Activated CD8-positive, alpha-beta T cell treated with anti-CD3 and anti-CD28 coated beads for 36 hours (primary cell): ENCODE measurements around the gene CLMN. TPM values are rescaled to one million over a fixed set of nuclear protein-coding genes. Genes with fewer than 3 reads are reported as not detected.

Experiments used
- ATAC-seq: fragments of 200-7000 bp; cut with Tn5 transposase; one replicate; pipeline ENCODE4 v1.10.0; 2021; ENCODE audit warnings: mild to moderate bottlenecking, moderate library complexity
- CTCF ChIA-PET: fragments of 350-600 bp; sonication (Branson Sonifier 250); formaldehyde crosslinking; loops from one replicate; lab custom pipeline; 2021; ENCODE audit warnings: antibody characterized with exemption; lab: Charles Lee
- POLR2A ChIA-PET: fragments of 350-600 bp; sonication (Branson Sonifier 250); formaldehyde crosslinking; loops from one replicate; lab custom pipeline; 2021; ENCODE audit warnings: antibody characterized with exemption; lab: Charles Lee
- DNase-seq: peaks from one replicate; pipeline ENCODE4 v3.0.0-alpha.2; 2020
- H3K27ac Mint-ChIP-seq: one replicate; pipeline ENCODE4 v1.8.0; 2021; ENCODE audit warnings: mild to moderate bottlenecking, mixed read lengths
- H3K27me3 Mint-ChIP-seq: one replicate; pipeline ENCODE4 v1.8.0; 2021; ENCODE audit warnings: mixed read lengths
- H3K36me3 Mint-ChIP-seq: one replicate; pipeline ENCODE4 v1.8.0; 2021; ENCODE audit warnings: low read depth, mixed read lengths
- H3K4me1 Mint-ChIP-seq: one replicate; pipeline ENCODE4 v1.8.0; 2021; ENCODE audit warnings: low read depth, mixed read lengths
- H3K4me3 Mint-ChIP-seq: one replicate; pipeline ENCODE4 v1.8.0; 2021; ENCODE audit warnings: mild to moderate bottlenecking, moderate library complexity, mixed read lengths
- H3K9me3 Mint-ChIP-seq: one replicate; pipeline ENCODE4 v1.8.0; 2021; ENCODE audit warnings: mixed read lengths
- CTCF ChIP-seq: fragments of 200-600 bp; IDR thresholded peaks from one replicate; pipeline ENCODE4 v1.8.0; 2022; ENCODE audit warnings: antibody characterized with exemption, mild to moderate bottlenecking
- intact Hi-C: fragments of 100-400 bp; cut with micrococcal nuclease; formaldehyde crosslinking; loops from one replicate; pipeline ENCODE4 v1.10.0; 2022
- total RNA-seq, 2 experiments: library from RNA; stranded (reverse); gene quantifications; one replicate each; pipeline ENCODE4 v1.2.3, GENCODE V29; 2021

CLMN gene
- total RNA-seq, 2 experiments from 2014 or later, result 0.31 to 0.59 TPM

GRCh38 chr14:95328729-95329503 lies 9.2 kb upstream of the CLMN start:
- TF ChIP-seq CTCF, result no peak
- ATAC-seq (no peak), DNase-seq (no peak)
- intact Hi-C loops, result no loop called here
- no peaks in the 10 kb centered on the region for H3K36me3 Mint-ChIP-seq
- no peak overlapping the region for H3K4me3 Mint-ChIP-seq
- no peaks in the 10 kb centered on the region for H3K9me3 Mint-ChIP-seq
- POLR2A ChIA-PET, result no interaction called here
- H3K4me1 Mint-ChIP-seq, result no peaks in the 10 kb centered on the region
- CTCF ChIA-PET, result no interaction called here
- H3K27me3 Mint-ChIP-seq, result peaks cover 3% of the 10 kb centered on the region
- no peak overlapping the region for H3K27ac Mint-ChIP-seq

- intact Hi-C loops, result no loop called here
- ChIA-PET CTCF (interaction anchor here (1.0 kb wide), 1 partner anchor 132 kb away, joined by 3 read pairs; no protein-coding TSS in a partner anchor), POLR2A (no interaction called here)
- no peaks in the 10 kb centered on the region for H3K9me3 Mint-ChIP-seq
- H3K4me1 Mint-ChIP-seq, result no peaks in the 10 kb centered on the region
- no peaks in the 10 kb centered on the region for H3K36me3 Mint-ChIP-seq
- H3K27ac Mint-ChIP-seq, result no peak overlapping the region
- no peak overlapping the region for H3K4me3 Mint-ChIP-seq
- DNase-seq (no peak), ATAC-seq (no peak)
- TF ChIP-seq CTCF, result no peak
- H3K27me3 Mint-ChIP-seq, result peaks cover 3% of the 10 kb centered on the region
Observed at GRCh38 chr14:95327558-95328374, 8.1 kb upstream of the CLMN start.

GRCh38 chr14:95326987-95327386 lies 7.3 kb upstream of the CLMN start:
- no peak for TF ChIP-seq CTCF
- Mint-ChIP-seq H3K4me3 (no peak overlapping the region), H3K4me1 (no peaks in the 10 kb centered on the region), H3K36me3 (no peaks in the 10 kb centered on the region), H3K27ac (no peak overlapping the region), H3K9me3 (no peaks in the 10 kb centered on the region), H3K27me3 (peaks cover 7% of the 10 kb centered on the region)
- ChIA-PET POLR2A (no interaction called here), CTCF (interaction anchor here (1.0 kb wide), 1 partner anchor 131 kb away, joined by 3 read pairs; no protein-coding TSS in a partner anchor)
- intact Hi-C loops, result no loop called here
- DNase-seq, result no peak
- ATAC-seq, result no peak

- DNase-seq, result no peak
- H3K9me3 Mint-ChIP-seq, result no peaks in the 10 kb centered on the region
- TF ChIP-seq CTCF, result no peak
- ATAC-seq, result no peak
- POLR2A ChIA-PET, result interaction anchor here (0.6 kb wide), 1 partner anchor 151 kb away, joined by 3 read pairs; no protein-coding TSS in a partner anchor
- H3K27me3 Mint-ChIP-seq, result peaks cover 14% of the 10 kb centered on the region
- no peaks in the 10 kb centered on the region for H3K36me3 Mint-ChIP-seq
- no peak overlapping the region for H3K4me3 Mint-ChIP-seq
- H3K27ac Mint-ChIP-seq, result no peak overlapping the region
- H3K4me1 Mint-ChIP-seq, result peaks cover 5% of the 10 kb centered on the region
- CTCF ChIA-PET, result no interaction called here
- intact Hi-C loops, result no loop called here
Observed at GRCh38 chr14:95323917-95324316, 4.2 kb upstream of the CLMN start.

- ChIA-PET CTCF (no interaction called here), POLR2A (no interaction called here)
- H3K27me3 Mint-ChIP-seq, result peaks cover 18% of the 10 kb centered on the region
- no peak for DNase-seq
- TF ChIP-seq CTCF, result no peak
- H3K36me3 Mint-ChIP-seq, result no peaks in the 10 kb centered on the region
- no peak for ATAC-seq
- H3K27ac Mint-ChIP-seq, result no peak overlapping the region
- intact Hi-C loops, result no loop called here
- H3K4me1 Mint-ChIP-seq, result peaks cover 6% of the 10 kb centered on the region
- H3K4me3 Mint-ChIP-seq, result no peak overlapping the region
- no peaks in the 10 kb centered on the region for H3K9me3 Mint-ChIP-seq
Observed at GRCh38 chr14:95323361-95323760, 3.7 kb upstream of the CLMN start.
